MM.1S (cell line): ENCODE results near the gene CDK6.

Experiments
- EZH2 ChIP-seq: fragments of 300-600 bp; sonication (generic); optimal IDR thresholded peaks from 2 replicates; pipeline ENCODE3; 2017; ENCODE audit warnings: low read depth, mild to moderate bottlenecking, antibody characterized with exemption, low read length, mixed read lengths
- TF ChIP-seq, protein P1 (sequence below): fragments of 300-600 bp; sonication (generic); IDR thresholded peaks from 2 replicates; pipeline ENCODE4 v1.5.1; 2016; ENCODE audit warnings: antibody characterized with exemption, low read length, mixed read lengths

DNA sequence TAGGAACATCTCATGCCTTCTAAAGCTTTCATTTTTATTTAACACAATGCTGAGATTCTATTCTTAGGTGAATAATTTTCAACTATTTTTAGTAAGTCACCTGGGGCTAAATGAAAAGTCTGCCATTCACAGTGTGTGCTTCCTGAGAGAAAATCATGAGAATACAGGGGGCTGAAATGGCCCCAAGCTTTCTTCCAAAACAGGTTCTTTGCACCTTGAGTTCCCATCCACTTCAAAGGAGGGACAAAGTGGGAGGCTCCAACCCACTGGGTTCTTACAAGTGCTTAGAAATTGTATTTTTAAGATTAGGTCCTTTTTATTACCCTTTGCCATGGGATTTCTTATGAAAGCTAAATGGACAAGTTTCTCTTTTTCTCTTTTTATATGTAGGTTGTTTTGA lies 224.6 kb downstream of the CDK6 start:
- TF ChIP-seq, protein P1, sequence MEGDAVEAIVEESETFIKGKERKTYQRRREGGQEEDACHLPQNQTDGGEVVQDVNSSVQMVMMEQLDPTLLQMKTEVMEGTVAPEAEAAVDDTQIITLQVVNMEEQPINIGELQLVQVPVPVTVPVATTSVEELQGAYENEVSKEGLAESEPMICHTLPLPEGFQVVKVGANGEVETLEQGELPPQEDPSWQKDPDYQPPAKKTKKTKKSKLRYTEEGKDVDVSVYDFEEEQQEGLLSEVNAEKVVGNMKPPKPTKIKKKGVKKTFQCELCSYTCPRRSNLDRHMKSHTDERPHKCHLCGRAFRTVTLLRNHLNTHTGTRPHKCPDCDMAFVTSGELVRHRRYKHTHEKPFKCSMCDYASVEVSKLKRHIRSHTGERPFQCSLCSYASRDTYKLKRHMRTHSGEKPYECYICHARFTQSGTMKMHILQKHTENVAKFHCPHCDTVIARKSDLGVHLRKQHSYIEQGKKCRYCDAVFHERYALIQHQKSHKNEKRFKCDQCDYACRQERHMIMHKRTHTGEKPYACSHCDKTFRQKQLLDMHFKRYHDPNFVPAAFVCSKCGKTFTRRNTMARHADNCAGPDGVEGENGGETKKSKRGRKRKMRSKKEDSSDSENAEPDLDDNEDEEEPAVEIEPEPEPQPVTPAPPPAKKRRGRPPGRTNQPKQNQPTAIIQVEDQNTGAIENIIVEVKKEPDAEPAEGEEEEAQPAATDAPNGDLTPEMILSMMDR = no peak
- TF ChIP-seq EZH2 = no peak
